Measurements from ENCODE around the gene SEPTIN10.

SEPTIN10 gene

DNA sequence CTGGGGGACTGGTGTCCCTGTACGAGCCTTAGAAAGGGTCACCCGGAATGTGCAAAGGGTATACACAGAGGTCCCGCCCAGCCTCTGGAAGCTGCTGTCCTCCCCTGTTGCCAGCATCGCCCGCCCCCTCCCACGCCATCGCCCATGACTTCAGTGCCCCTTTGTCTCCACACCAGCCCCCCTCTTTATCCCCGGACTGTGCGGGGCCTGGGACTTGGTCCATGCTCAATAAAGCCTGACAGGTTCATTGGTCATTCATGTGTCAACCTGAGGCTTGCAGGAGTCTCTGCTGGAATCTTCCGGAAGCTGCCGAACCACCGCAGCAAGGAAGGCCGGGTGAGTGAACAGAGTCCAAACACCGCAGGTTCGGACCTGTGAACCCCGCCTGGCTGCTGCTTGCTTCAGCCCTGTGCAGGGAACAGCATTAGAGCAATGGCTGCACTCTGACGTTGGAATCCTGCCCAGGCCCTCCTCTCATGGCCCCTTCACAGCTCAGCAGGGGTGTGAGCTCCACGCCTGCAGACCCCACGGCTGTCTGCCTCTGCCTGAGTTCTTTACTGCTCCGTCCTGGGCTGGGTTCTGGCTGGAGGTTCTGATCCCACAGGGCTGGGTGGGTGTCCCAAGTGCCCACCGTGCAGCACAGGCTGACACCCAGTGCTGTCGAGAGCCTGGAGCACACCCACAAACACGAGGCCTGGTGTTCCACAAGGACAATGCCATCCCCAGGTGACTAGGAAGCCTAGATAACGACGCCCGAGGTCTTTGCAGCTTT, 96.5 kb downstream of the SEPTIN10 start:
- Histone ChIP-seq H3K9me3 (ENCODE audit: control insufficient read depth, low read length) (no peaks in the 10 kb centered on the region), H3K4me1 (ENCODE audit: control insufficient read depth, insufficient read depth, low read length, poor library complexity, severe bottlenecking) (no peaks in the 10 kb centered on the region), H3K27ac (ENCODE audit: low read depth, low read length, severe bottlenecking) (no peak overlapping the region), H3K4me3 (ENCODE audit: extremely low read depth, insufficient read depth, low read length, poor library complexity, severe bottlenecking) (no peak overlapping the region), H3K36me3 (ENCODE audit: control insufficient read depth, insufficient read depth, low read length) (no peaks in the 10 kb centered on the region)
- 83% methylated on average over 19 to 25 of the region's 26 CpGs for WGBS, 2 experiments (ENCODE audit: insufficient coverage in 2 of 2)

DNA sequence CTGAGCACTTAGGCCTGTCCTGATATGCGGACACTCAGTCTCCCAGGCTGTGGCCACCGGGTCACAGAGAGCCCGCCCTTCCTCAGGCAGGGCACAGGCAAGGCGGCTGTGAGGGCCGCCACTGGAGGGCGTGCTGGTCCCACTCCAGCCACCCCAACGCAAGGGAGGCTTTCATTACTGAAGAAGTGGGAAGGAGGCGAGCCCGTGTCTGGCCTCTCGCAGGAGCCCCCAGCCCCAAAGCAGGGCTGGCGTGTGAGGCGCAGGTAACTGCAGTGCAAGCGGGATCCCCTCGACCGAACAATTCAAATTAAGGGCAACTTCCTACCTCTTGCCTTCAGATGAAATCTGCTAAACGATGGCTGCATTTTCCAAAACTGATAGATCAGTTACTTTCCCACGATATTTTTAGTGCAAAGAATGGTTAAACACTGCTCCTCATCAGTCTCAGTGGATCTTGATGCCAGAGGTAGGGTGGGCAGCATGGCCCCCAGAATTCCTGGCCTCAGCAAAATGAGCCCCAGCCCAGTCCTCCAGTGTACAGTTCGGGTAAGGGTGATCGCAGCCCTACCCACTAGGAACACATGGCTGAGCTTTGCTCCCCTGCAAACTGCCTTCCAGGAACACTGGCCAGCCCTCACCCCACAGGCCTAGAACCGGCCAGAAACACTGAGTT, 97.2 kb downstream of the SEPTIN10 start:
- Histone ChIP-seq H3K9me3 (ENCODE audit: control insufficient read depth, low read length) (no peaks in the 10 kb centered on the region), H3K36me3 (ENCODE audit: control insufficient read depth, insufficient read depth, low read length) (no peaks in the 10 kb centered on the region), H3K4me1 (ENCODE audit: control insufficient read depth, insufficient read depth, low read length, poor library complexity, severe bottlenecking) (no peaks in the 10 kb centered on the region), H3K27ac (ENCODE audit: low read depth, low read length, severe bottlenecking) (no peak overlapping the region), H3K4me3 (ENCODE audit: extremely low read depth, insufficient read depth, low read length, poor library complexity, severe bottlenecking) (no peak overlapping the region)
- 28 to 35% methylated on average over 18 to 19 of the region's 20 CpGs for WGBS, 2 experiments (ENCODE audit: insufficient coverage in 2 of 2)

DNA sequence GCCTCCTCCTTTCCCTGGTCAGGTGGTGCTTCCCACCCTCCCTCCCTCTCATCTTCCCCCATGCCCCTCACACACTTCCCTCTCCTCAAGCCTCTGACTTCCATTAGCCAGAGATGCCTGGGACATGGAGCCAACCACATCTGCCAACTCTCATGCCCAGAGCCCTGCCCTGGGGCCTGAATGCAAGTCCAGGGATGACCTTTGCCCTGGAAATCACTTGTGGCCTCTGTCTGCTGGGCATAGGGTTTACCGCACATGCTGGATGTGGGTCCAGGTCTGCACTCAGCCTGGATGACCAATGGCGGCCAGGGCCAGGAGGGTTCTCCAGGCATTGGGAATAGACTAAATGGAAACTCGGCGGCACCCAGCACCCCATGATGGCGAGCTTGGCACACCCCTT, 98.9 kb downstream of the SEPTIN10 start:
- no peaks in the 10 kb centered on the region for H3K36me3 ChIP-seq (ENCODE audit: control insufficient read depth, insufficient read depth, low read length)
- H3K4me1 ChIP-seq (ENCODE audit: control insufficient read depth, insufficient read depth, low read length, poor library complexity, severe bottlenecking) = no peaks in the 10 kb centered on the region
- no peaks in the 10 kb centered on the region for H3K9me3 ChIP-seq (ENCODE audit: control insufficient read depth, low read length)
- no peak overlapping the region for H3K27ac ChIP-seq (ENCODE audit: low read depth, low read length, severe bottlenecking)
- 87 to 100% methylated on average over 5 of the region's 5 CpGs for WGBS, 2 experiments (ENCODE audit: insufficient coverage in 2 of 2)
- H3K4me3 ChIP-seq (ENCODE audit: extremely low read depth, insufficient read depth, low read length, poor library complexity, severe bottlenecking) = no peak overlapping the region

DNA sequence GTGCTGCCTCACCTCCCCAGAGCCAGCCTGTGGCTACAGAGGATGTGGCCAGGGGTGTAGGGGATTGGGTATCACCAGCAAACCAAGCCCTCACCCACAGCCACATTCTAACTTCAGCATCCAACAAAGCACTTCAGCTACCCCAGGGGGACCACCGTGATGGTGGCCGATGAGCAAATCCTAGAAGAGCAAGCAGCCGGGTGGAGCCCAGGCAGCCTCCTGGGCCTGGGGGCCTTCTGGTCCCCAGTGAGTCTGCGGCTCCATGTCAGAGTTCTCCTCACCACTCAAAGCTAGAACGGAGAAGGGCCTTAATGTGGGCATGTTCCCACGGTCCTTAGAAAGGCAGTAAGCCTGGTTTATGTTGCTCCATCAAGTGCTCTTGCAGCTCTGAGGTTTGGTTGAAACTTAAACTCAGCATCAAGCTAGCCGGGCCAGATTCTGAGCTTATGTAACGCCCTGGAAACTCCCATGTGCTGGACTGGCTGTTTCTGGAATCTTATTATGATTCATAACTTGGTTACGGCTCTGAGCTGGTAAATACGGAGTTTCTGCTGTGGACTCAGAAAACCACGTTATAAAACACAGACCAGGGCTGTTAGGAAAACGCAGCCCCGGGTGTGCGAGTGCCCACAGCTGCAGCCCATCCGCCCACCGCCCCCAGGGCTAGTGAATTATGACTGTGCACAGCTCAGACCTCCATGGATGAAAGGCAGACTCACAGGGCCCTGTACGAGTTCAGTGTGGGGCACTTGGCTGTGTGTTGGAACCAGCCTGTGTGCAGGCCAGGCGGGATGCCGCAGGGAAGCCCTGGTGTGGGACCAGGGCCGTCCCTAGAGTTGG, 99.8 kb downstream of the SEPTIN10 start:
- Histone ChIP-seq H3K4me1 (ENCODE audit: control insufficient read depth, insufficient read depth, low read length, poor library complexity, severe bottlenecking) (no peaks in the 10 kb centered on the region), H3K9me3 (ENCODE audit: control insufficient read depth, low read length) (peaks cover 4% of the 10 kb centered on the region), H3K36me3 (ENCODE audit: control insufficient read depth, insufficient read depth, low read length) (no peaks in the 10 kb centered on the region), H3K4me3 (ENCODE audit: extremely low read depth, insufficient read depth, low read length, poor library complexity, severe bottlenecking) (no peak overlapping the region), H3K27ac (ENCODE audit: low read depth, low read length, severe bottlenecking) (no peak overlapping the region)
- 92 to 96% methylated on average over 17 to 20 of the region's 20 CpGs for WGBS, 2 experiments (ENCODE audit: insufficient coverage in 2 of 2)

DNA sequence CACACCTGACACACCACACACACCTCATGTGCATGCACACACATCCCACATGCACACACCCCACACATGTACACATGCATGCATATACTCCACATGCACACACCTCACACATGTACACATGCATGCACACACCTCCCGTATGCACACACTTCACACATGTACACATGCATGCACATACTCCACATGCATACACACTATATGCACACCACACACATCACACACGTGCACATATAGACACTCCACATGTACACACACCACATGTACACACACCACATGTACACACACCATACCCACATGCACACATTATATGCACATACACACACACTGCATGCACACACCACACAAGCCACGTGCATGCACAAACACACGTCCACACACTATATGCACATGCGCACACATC, 100.5 kb downstream of the SEPTIN10 start:
- 78 to 91% methylated on average over 2 to 5 of the region's 5 CpGs for WGBS, 2 experiments (ENCODE audit: insufficient coverage in 2 of 2)
- no peak overlapping the region for H3K4me3 ChIP-seq (ENCODE audit: extremely low read depth, insufficient read depth, low read length, poor library complexity, severe bottlenecking)
- peaks cover 6% of the 10 kb centered on the region for H3K9me3 ChIP-seq (ENCODE audit: control insufficient read depth, low read length)
- H3K4me1 ChIP-seq (ENCODE audit: control insufficient read depth, insufficient read depth, low read length, poor library complexity, severe bottlenecking) = peaks cover 3% of the 10 kb centered on the region
- H3K36me3 ChIP-seq (ENCODE audit: control insufficient read depth, insufficient read depth, low read length) = no peaks in the 10 kb centered on the region
- no peak overlapping the region for H3K27ac ChIP-seq (ENCODE audit: low read depth, low read length, severe bottlenecking)

DNA sequence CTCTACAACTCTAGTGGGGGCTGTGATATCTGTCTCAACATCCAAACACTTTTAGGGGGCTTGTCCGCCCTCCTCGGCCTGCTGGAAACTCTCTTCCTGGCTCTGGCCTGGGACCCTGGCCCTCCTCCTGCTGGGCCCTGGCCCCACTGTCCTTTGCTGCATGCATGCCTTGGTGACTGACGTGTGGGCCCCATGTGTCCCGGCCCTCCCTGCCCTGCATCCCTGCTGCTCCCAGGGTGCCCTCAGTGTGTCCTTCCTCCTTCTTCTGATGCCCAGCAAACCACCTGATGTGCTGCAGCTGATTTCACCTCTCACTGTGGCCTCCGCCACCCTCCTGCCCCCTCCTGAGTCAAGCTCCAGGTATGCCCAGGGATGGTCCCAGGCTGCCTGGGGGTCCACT, 101.7 kb downstream of the SEPTIN10 start:
- Histone ChIP-seq H3K9me3 (ENCODE audit: control insufficient read depth, low read length) (peaks cover 6% of the 10 kb centered on the region), H3K36me3 (ENCODE audit: control insufficient read depth, insufficient read depth, low read length) (no peaks in the 10 kb centered on the region), H3K27ac (ENCODE audit: low read depth, low read length, severe bottlenecking) (no peak overlapping the region), H3K4me1 (ENCODE audit: control insufficient read depth, insufficient read depth, low read length, poor library complexity, severe bottlenecking) (peaks cover 3% of the 10 kb centered on the region), H3K4me3 (ENCODE audit: extremely low read depth, insufficient read depth, low read length, poor library complexity, severe bottlenecking) (no peak overlapping the region)
- WGBS, 2 experiments (ENCODE audit: insufficient coverage in 2 of 2) = 83 to 96% methylated on average over 5 of the region's 5 CpGs

DNA sequence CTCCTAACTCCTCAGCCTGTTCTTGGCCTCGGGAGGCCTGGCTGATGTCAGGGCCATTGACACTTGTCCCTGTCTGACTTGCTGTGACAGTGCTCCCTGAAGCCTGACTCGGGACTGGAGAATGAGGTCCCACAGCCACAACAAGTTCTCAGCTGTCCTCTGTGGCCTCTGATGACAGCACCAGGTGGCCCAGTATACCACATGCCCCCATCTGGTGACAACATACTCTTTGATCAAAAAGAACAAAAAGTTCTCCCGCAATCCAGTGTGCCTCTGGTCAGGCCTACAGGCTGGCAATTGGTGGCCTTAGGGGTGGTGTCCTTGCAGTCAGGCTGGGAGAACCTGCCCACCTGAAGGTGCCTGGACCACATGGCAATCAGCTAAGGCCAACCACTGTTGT, 102.6 kb downstream of the SEPTIN10 start:
- H3K4me3 ChIP-seq (ENCODE audit: extremely low read depth, insufficient read depth, low read length, poor library complexity, severe bottlenecking) = no peak overlapping the region
- H3K4me1 ChIP-seq (ENCODE audit: control insufficient read depth, insufficient read depth, low read length, poor library complexity, severe bottlenecking) = peaks cover 3% of the 10 kb centered on the region
- WGBS, 2 experiments (ENCODE audit: insufficient coverage in 2 of 2) = 63 to 81% methylated on average over 2 to 3 of the region's 3 CpGs
- no peak overlapping the region for H3K27ac ChIP-seq (ENCODE audit: low read depth, low read length, severe bottlenecking)
- peaks cover 6% of the 10 kb centered on the region for H3K9me3 ChIP-seq (ENCODE audit: control insufficient read depth, low read length)
- H3K36me3 ChIP-seq (ENCODE audit: control insufficient read depth, insufficient read depth, low read length) = no peaks in the 10 kb centered on the region

DNA sequence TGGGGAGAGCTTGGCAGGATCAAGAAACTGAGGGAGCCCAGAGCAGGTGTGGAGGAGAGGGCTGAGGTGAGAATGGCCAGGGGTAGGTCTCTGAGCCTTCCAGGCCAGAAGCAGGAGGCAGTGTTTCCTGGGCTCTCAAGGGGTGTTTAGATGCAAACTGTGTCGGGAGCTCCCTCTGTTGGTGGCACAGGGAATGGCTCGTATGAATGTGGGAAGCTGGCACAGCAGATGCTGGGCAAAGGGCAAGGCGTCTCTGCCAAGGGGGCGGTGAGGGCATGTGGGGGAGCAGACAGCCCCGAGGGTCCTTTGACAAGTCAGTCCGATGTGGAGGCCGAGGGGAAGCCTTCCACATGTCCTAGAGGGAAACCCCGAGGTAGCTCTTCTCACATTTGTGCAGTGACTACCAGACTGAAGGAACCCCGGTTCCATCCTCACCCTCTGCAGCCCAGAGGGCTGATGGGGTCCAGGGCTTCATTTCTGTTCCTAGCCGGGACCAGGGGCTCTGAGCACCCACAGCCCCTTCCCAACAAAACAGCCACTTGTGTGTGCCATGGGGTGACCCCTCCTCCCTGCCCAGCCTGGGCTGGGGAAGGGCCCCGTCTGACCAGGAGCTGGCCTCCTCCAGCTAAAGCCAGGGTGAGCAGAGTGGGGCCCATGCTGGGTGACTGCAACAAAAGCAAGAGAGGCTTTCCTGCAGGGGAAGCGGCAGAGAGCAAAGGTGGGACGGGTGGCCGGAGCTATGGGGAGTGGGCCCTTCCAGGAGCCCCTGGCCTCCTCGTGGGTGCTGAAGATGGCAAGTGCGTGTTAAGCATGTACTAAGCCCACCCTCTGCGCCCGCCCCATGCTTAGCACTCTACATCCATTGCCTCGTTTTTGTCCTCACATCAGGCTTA, 103.4 kb downstream of the SEPTIN10 start:
- no peak overlapping the region for H3K27ac ChIP-seq (ENCODE audit: low read depth, low read length, severe bottlenecking)
- no peaks in the 10 kb centered on the region for H3K36me3 ChIP-seq (ENCODE audit: control insufficient read depth, insufficient read depth, low read length)

DNA sequence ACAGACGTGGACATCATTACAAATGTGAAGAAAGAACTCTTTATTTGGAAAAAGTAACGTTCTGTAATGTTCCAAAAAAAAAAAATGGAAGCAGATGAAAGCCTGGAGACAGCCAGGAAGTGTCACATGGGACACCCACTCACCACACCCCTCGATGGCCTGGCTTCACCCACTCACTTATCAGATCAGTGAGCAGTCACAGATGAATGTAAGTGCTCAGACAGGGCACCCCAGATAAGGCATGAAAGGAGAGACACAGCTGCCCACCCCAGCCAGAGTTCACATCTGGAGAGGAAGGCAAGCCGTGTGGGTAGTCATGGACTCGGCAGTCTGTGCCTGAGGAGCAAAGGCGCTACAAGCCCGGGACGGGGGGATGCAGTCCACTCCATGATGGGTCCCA, 105.2 kb downstream of the SEPTIN10 start:
- H3K4me1 ChIP-seq (ENCODE audit: control insufficient read depth, insufficient read depth, low read length, poor library complexity, severe bottlenecking) = peaks cover 3% of the 10 kb centered on the region
- H3K36me3 ChIP-seq (ENCODE audit: control insufficient read depth, insufficient read depth, low read length) = no peaks in the 10 kb centered on the region
- H3K4me3 ChIP-seq (ENCODE audit: extremely low read depth, insufficient read depth, low read length, poor library complexity, severe bottlenecking) = no peak overlapping the region
- peaks cover 6% of the 10 kb centered on the region for H3K9me3 ChIP-seq (ENCODE audit: control insufficient read depth, low read length)
- WGBS, 2 experiments (ENCODE audit: insufficient coverage in 2 of 2) = 95 to 98% methylated on average over 5 to 7 of the region's 8 CpGs
- no peak overlapping the region for H3K27ac ChIP-seq (ENCODE audit: low read depth, low read length, severe bottlenecking)

More for the DNA sequence above, 103.4 kb downstream of the SEPTIN10 start:
- WGBS, 2 experiments (ENCODE audit: insufficient coverage in 2 of 2) = 58 to 62% methylated on average over 19 of the region's 19 CpGs
- peaks cover 3% of the 10 kb centered on the region for H3K4me1 ChIP-seq (ENCODE audit: control insufficient read depth, insufficient read depth, low read length, poor library complexity, severe bottlenecking)
- H3K9me3 ChIP-seq (ENCODE audit: control insufficient read depth, low read length) = peaks cover 6% of the 10 kb centered on the region
- no peak overlapping the region for H3K4me3 ChIP-seq (ENCODE audit: extremely low read depth, insufficient read depth, low read length, poor library complexity, severe bottlenecking)

DNA sequence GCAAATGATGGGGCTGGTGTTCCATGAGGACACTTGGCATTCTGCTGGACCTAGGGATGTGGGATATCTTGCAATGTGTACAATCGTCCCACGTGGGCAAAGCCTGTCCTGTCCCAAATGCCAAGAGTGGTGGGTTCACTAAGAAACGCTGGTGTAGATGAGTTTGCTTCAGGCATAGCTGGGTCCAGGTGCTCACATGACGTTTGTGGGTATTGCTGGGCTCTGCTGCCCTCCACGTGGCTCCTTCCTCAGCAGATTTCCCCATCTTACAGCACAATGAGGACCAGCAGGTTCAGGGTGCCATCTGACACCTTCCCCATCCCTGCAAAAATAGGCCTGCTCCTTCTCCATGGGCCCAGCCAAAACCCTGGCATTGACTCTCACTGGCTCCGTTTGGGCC, 105.9 kb downstream of the SEPTIN10 start:
- no peak overlapping the region for H3K27ac ChIP-seq (ENCODE audit: low read depth, low read length, severe bottlenecking)
- H3K36me3 ChIP-seq (ENCODE audit: control insufficient read depth, insufficient read depth, low read length) = no peaks in the 10 kb centered on the region
- H3K9me3 ChIP-seq (ENCODE audit: control insufficient read depth, low read length) = peaks cover 6% of the 10 kb centered on the region
- H3K4me3 ChIP-seq (ENCODE audit: extremely low read depth, insufficient read depth, low read length, poor library complexity, severe bottlenecking) = no peak overlapping the region
- 87 to 88% methylated on average over 6 of the region's 6 CpGs for whole genome bisulfite sequencing, 2 experiments (ENCODE audit: insufficient coverage in 2 of 2)
- H3K4me1 ChIP-seq (ENCODE audit: control insufficient read depth, insufficient read depth, low read length, poor library complexity, severe bottlenecking) = peaks cover 3% of the 10 kb centered on the region

Data from mesodermal cell (in vitro differentiated cells).